ENCODE measurements around the gene ISL2. TPM values are rescaled to one million over a fixed set of nuclear protein-coding genes. Genes with fewer than 3 reads are reported as not detected.

Gene ISL2
- polyA plus RNA-seq, 1 donor (not counting 4 experiments of a cell fraction or from before 2014, with no cell fraction given) = not detected

- no peaks in the 10 kb centered on the region for H3K9me3 ChIP-seq (ENCODE audit: control insufficient read depth, low read depth, low read length)
- FAIRE-seq = no peak
- H2AFZ ChIP-seq (ENCODE audit: control insufficient read depth, low read length) = no peak overlapping the region
- H3K9ac ChIP-seq (ENCODE audit: control insufficient read depth, extremely low read depth, insufficient read depth, low read length) = no peak overlapping the region
- DNase-seq (ENCODE audit: low read depth, low spot score) = no peak
- H3K4me2 ChIP-seq (ENCODE audit: control insufficient read depth, extremely low read depth, insufficient read depth, low read depth, low read length) = no peak overlapping the region
- no peaks in the 10 kb centered on the region for H4K20me1 ChIP-seq (ENCODE audit: control insufficient read depth, extremely low read depth, insufficient read depth, low read length)
- peaks cover 6% of the 10 kb centered on the region for H3K4me1 ChIP-seq (ENCODE audit: control insufficient read depth, extremely low read depth, insufficient read depth, low read length)
- H3K27ac ChIP-seq (ENCODE audit: control insufficient read depth, insufficient read depth, low read length) = no peak overlapping the region
- no peaks in the 10 kb centered on the region for H3K27me3 ChIP-seq (ENCODE audit: control insufficient read depth, extremely low read depth, insufficient read depth, low read length)
- no peaks in the 10 kb centered on the region for H3K36me3 ChIP-seq (ENCODE audit: control insufficient read depth in 2 of 2, extremely low read depth in 1 of 2, insufficient read depth in 2 of 2, low read length in 2 of 2)
- H3K4me3 ChIP-seq (ENCODE audit: control insufficient read depth in 2 of 3, extremely low read depth in 1 of 3, insufficient read depth in 2 of 3, low read depth in 1 of 3, low read length in 3 of 3) = no peak overlapping the region
- no peaks in the 10 kb centered on the region for H3K79me2 ChIP-seq (ENCODE audit: control insufficient read depth, insufficient read depth, low read length)
- TF ChIP-seq CTCF (optimal IDR thresholded peaks at IDR 0.05 in 1 of 3, IDR thresholded peaks at IDR 0.05 in 1 of 3, conservative IDR thresholded peaks at IDR 0.05 in 1 of 3; ENCODE audit: extremely low read depth in 1 of 3, insufficient read depth in 2 of 3, low read length in 3 of 3) = no peak
- TF ChIP-seq EZH2 (IDR thresholded peaks at IDR 0.05; ENCODE audit: low read length) = no peak
- dilution Hi-C loops (cut with MboI; ENCODE audit: extremely low pct_ligation_motif_present, low sequenced_read_pairs) = no loop called here
- no peaks in the 10 kb centered on the region for H3K9me1 ChIP-seq (ENCODE audit: control insufficient read depth, extremely low read depth, insufficient read depth, low read length)
Measured at GRCh38 chr15:76328106-76328696, 8.4 kb upstream of the ISL2 start.

GRCh38 chr15:76328958-76329357, 7.6 kb upstream of the ISL2 start:
- no peak for DNase-seq (ENCODE audit: low read depth, low spot score)
- dilution Hi-C loops (cut with MboI; ENCODE audit: extremely low pct_ligation_motif_present, low sequenced_read_pairs) = no loop called here
- no peak overlapping the region for H2AFZ ChIP-seq (ENCODE audit: control insufficient read depth, low read length)

More at GRCh38 chr15:76328958-76329357, 7.6 kb upstream of the ISL2 start:
- H3K4me3 ChIP-seq (ENCODE audit: control insufficient read depth in 2 of 3, extremely low read depth in 1 of 3, insufficient read depth in 2 of 3, low read depth in 1 of 3, low read length in 3 of 3) = no peak overlapping the region
- no peaks in the 10 kb centered on the region for H4K20me1 ChIP-seq (ENCODE audit: control insufficient read depth, extremely low read depth, insufficient read depth, low read length)
- no peak overlapping the region for H3K9ac ChIP-seq (ENCODE audit: control insufficient read depth, extremely low read depth, insufficient read depth, low read length)
- peaks cover 6% of the 10 kb centered on the region for H3K4me1 ChIP-seq (ENCODE audit: control insufficient read depth, extremely low read depth, insufficient read depth, low read length)
- H3K9me1 ChIP-seq (ENCODE audit: control insufficient read depth, extremely low read depth, insufficient read depth, low read length) = no peaks in the 10 kb centered on the region
- no peaks in the 10 kb centered on the region for H3K36me3 ChIP-seq (ENCODE audit: control insufficient read depth in 2 of 2, extremely low read depth in 1 of 2, insufficient read depth in 2 of 2, low read length in 2 of 2)
- no peaks in the 10 kb centered on the region for H3K9me3 ChIP-seq (ENCODE audit: control insufficient read depth, low read depth, low read length)
- H3K27me3 ChIP-seq (ENCODE audit: control insufficient read depth, extremely low read depth, insufficient read depth, low read length) = peaks cover 2% of the 10 kb centered on the region
- no peak for TF ChIP-seq CTCF (optimal IDR thresholded peaks at IDR 0.05 in 1 of 3, IDR thresholded peaks at IDR 0.05 in 1 of 3, conservative IDR thresholded peaks at IDR 0.05 in 1 of 3; ENCODE audit: extremely low read depth in 1 of 3, insufficient read depth in 2 of 3, low read length in 3 of 3)
- TF ChIP-seq EZH2 (IDR thresholded peaks at IDR 0.05; ENCODE audit: low read length) = no peak
- FAIRE-seq = no peak
- no peaks in the 10 kb centered on the region for H3K79me2 ChIP-seq (ENCODE audit: control insufficient read depth, insufficient read depth, low read length)
- no peak overlapping the region for H3K4me2 ChIP-seq (ENCODE audit: control insufficient read depth, extremely low read depth, insufficient read depth, low read depth, low read length)
- H3K27ac ChIP-seq (ENCODE audit: control insufficient read depth, insufficient read depth, low read length) = no peak overlapping the region

All from keratinocyte (primary cell).